ENCODE measurements around the gene CAMK2A. TPM values are rescaled to one million over a fixed set of nuclear protein-coding genes. Genes with fewer than 3 reads are reported as not detected.

The CAMK2A gene
- total RNA-seq, 2 donors from 2014 or later: not detected

GRCh38 chr5:150219861-150220260, 69.7 kb downstream of the CAMK2A start:
- no peaks in the 10 kb centered on the region for H3K36me3 Mint-ChIP-seq
- DNase-seq (ENCODE audit: low spot score in 2 of 2) (no peak), ATAC-seq (no peak)
- no peaks in the 10 kb centered on the region for H3K9me3 Mint-ChIP-seq
- no peak overlapping the region for H3K27ac Mint-ChIP-seq

DNA sequence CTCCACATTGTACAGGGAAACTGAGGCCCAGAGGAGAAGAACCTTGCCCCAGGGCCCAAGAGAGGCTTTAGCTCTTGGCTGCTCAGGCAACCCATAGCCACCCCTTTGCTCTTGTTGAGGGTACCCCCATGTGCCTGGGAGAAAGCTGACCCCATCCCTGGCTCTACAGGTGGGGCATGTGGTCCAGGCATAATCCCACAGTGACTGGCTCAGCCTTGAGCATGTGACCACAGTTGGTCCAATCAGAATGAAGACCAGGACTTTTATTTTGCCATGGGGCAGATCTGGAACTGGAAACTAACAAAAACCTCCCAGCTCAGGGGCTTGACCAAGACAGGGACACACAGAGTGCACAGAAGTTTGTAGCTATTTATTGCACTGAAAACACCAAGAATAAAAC, 70.4 kb downstream of the CAMK2A start:
- no peak for ATAC-seq
- no peak for DNase-seq (ENCODE audit: low spot score in 2 of 2)
- H3K9me3 Mint-ChIP-seq: no peaks in the 10 kb centered on the region
- no peaks in the 10 kb centered on the region for H3K36me3 Mint-ChIP-seq
- no peak overlapping the region for H3K27ac Mint-ChIP-seq

DNA sequence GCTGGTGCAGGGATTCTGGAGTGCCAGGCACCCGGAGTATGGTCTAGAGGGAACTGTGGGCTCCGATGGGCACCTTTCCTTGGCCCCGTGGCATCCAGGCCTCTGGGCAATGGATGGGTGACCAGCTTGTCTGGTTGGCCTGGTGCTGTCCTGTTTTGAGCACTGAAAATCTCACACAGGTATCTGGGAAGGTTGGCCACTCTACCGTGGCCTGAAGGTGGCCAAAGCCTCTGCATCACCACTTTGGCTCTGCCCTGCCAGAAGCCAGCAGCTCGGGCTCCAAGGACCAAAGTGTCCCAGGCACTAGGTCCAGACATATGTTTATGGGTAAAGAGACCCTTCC, 70.9 kb downstream of the CAMK2A start:
- ATAC-seq (no peak), DNase-seq (ENCODE audit: low spot score in 2 of 2) (no peak)
- no peaks in the 10 kb centered on the region for H3K36me3 Mint-ChIP-seq
- H3K27ac Mint-ChIP-seq: no peak overlapping the region
- no peaks in the 10 kb centered on the region for H3K9me3 Mint-ChIP-seq

DNA sequence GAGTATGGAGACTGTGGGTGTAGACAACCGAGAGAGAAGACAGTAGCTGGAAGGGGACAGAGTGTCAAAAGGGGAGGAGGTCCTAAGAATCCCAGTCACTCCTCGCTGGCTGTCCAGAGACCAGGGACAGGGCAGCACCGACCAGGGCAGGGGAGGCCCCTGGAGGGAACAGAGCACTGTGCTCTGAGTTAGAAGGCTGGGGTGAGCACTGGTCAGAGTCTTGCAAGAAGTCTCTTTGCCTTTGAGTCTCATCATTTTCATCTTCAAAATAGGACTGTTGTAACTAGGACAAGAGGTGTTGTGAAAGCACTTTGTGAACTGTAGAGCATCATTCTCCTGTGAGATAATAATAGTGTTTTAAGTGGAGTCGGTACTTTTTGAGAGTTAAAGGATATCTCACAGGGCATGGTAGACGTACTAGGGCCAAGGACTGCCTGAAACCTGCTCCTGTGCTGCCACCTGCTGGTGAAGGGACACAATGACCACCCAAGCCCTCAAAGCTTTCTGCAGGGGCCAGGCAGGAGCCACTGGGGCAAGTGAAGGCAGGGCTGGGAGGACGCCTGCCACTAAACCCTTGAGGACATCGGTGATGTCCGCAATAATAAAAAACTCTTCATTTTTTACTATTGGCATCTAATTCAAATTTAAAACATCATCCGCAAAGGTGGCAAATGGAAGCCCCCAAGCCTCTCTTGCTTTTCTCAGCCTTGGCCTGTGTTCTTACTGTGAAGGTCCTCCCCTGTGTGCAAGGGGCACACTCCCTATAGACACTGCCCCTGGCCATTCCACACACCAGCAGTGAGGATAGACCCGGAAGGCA, 71.5 kb downstream of the CAMK2A start:
- Mint-ChIP-seq H3K9me3 (no peaks in the 10 kb centered on the region), H3K27ac (no peak overlapping the region), H3K36me3 (no peaks in the 10 kb centered on the region)
- DNase-seq (ENCODE audit: low spot score in 2 of 2) (peak; percentile 76 to 87), ATAC-seq (peak; percentile 90 to 94)

DNA sequence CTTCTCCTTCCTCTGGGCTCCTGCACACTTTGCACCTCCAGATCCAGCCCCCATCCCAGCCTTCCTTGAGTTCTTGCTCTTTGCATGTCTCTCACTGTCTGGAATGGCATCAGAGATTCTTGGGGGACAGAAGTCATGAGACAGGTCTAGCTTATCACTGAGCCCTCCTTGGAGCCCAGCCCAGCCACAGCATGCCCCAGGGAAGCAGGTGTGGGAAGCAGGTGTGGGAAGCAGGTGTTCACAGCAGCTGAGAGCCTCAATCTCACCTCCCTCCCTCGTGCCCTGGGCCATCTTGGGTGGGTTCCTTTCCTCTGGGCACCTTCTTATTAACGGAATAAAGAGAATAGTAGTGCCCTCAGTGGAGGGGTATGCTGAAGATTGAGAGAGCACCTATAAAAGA, 72.5 kb downstream of the CAMK2A start:
- DNase-seq (ENCODE audit: low spot score in 2 of 2) (no peak), ATAC-seq (no peak)
- no peaks in the 10 kb centered on the region for H3K36me3 Mint-ChIP-seq
- H3K9me3 Mint-ChIP-seq: no peaks in the 10 kb centered on the region
- peak overlapping the region in 1 of 2 donors; percentile 16 for H3K27ac Mint-ChIP-seq

DNA sequence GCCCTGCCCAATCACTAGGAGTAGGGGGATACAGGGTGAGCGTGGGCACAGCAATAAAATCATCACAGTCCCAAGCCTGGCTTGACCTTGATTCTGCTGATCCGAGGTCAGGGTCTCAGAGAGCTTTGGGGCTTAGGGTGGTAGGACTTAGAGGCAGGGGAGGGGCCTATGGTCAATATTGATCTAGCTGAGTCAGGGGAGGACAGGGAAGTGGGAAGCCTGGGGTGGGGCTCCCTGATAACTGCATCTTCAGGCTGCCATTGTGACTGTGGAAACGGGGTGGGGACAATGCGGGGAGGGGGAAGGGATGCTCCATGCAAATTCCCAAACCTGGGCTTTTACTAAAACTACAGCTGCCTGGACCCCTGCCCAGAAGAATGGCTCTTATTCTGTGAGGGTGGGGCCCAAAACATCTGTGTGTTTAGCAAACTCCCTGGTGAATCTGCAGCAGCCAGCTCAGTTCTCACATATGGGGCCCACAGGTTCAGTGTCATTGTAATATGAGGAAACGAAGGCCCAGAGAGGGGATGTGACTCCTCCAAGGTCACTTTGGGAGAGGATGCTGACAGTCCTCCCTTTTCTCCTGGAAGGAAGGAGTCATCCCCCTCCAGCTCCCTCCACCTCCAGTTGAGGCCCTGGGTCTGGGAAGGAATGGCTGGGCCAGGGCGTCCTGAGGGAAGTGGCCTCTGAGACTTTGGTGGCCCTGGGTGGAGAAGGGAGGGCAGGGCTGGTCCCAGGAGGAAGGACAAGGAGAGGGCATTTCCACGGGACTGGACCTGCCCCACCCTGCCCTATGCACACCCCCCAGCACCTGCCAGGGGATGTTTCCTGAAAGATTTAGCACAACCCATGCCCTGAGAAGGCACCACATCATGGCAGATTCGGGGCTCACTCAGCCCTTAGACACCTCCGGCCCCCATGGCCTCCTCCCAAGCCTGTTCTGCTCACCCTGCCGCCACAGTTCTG, 73.3 kb downstream of the CAMK2A start:
- no peak overlapping the region for H3K27ac Mint-ChIP-seq
- ATAC-seq (no peak), DNase-seq (ENCODE audit: low spot score in 2 of 2) (no peak)
- H3K9me3 Mint-ChIP-seq: no peaks in the 10 kb centered on the region
- no peaks in the 10 kb centered on the region for H3K36me3 Mint-ChIP-seq

DNA sequence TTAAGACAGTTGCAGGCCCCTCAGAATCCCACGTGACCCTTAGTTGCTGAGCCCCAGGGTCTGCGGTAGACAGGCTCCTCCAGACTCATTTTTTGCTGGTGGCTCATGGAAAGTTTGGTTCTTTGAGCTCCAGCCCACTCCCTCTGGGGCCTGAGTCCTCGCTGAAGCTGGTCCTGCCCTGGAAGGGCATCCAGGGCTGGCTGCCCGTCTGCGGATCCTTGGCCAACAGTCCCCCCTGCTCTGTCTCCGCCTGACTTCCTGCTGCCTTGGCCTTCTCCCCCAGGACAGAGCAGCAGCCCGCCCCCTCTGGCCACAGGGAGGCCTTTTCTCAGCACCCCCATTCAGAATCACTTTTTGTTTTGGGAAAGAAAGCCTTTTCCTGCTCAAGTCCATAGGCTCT, 75.3 kb downstream of the CAMK2A start:
- Mint-ChIP-seq H3K9me3 (no peaks in the 10 kb centered on the region), H3K36me3 (no peaks in the 10 kb centered on the region), H3K27ac (peak overlapping the region in 1 of 2 donors; percentile 49)
- ATAC-seq (no peak), DNase-seq (ENCODE audit: low spot score in 2 of 2) (no peak)

DNA sequence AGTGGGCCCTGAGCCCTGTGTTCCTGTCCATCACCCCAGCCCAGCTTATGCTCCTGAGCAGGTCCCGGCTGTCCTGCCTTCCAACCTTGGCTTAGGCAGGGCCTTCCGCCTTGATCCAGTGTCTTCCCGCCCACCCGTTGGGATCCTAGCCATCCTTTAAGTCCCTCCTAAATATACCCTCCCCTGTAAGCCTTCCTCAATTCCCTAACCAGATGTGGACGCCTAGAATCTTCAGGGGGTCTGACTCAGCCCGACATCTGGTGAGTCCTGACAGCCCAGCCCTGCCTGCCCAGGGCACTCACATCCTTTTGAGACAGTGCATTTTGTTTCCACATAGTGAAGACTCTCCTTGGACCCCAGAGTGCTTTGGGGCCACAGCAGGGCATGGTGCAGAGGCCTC, 76.0 kb downstream of the CAMK2A start:
- peak overlapping the region in 1 of 2 donors; percentile 65 for H3K27ac Mint-ChIP-seq
- DNase-seq (ENCODE audit: low spot score in 2 of 2) (no peak), ATAC-seq (no peak)
- H3K9me3 Mint-ChIP-seq: no peaks in the 10 kb centered on the region
- no peaks in the 10 kb centered on the region for H3K36me3 Mint-ChIP-seq

- H3K27ac Mint-ChIP-seq: peak overlapping the region in 1 of 2 donors; percentile 46
- DNase-seq (ENCODE audit: low spot score in 2 of 2) (no peak), ATAC-seq (no peak)
- no peaks in the 10 kb centered on the region for H3K9me3 Mint-ChIP-seq
- no peaks in the 10 kb centered on the region for H3K36me3 Mint-ChIP-seq
Measured at GRCh38 chr5:150211156-150212030, 78.2 kb downstream of the CAMK2A start.

- Mint-ChIP-seq H3K27ac (peak overlapping the region in 1 of 2 donors; percentile 46), H3K9me3 (no peaks in the 10 kb centered on the region), H3K36me3 (no peaks in the 10 kb centered on the region)
- ATAC-seq: no peak
- DNase-seq (ENCODE audit: low spot score in 2 of 2): no peak
Measured at GRCh38 chr5:150210644-150211043, 78.9 kb downstream of the CAMK2A start.

DNA sequence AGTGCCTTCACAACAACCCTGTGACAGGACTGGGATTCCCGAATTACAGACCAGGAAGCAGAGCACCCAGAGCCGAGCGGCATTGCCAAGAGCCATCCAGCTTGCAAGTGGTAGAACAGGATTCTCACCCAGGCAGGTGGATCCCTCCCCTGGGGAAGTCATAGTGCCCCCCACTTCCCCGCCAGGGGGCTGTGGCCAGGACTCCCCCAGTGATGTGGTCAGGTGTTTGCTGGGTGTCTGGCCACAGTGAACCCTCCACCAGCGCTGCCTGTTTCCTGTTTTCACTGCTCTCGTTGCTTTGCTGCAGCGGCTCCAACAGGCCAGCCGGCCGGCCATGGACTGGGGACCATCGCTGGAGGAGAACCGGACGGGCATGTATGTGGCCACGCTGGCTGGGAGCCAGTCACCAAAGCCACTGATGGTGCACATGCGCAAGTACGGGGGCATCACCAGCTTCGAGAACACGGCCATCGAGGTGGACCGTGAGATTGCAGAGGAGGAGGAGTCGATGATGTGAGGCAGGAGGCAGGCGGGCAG, 80.4 kb downstream of the CAMK2A start:
- peak; percentile 25 to 32 for ATAC-seq
- H3K27ac Mint-ChIP-seq: no peak overlapping the region
- no peaks in the 10 kb centered on the region for H3K36me3 Mint-ChIP-seq
- no peak for DNase-seq (ENCODE audit: low spot score in 2 of 2)
- H3K9me3 Mint-ChIP-seq: no peaks in the 10 kb centered on the region

DNA sequence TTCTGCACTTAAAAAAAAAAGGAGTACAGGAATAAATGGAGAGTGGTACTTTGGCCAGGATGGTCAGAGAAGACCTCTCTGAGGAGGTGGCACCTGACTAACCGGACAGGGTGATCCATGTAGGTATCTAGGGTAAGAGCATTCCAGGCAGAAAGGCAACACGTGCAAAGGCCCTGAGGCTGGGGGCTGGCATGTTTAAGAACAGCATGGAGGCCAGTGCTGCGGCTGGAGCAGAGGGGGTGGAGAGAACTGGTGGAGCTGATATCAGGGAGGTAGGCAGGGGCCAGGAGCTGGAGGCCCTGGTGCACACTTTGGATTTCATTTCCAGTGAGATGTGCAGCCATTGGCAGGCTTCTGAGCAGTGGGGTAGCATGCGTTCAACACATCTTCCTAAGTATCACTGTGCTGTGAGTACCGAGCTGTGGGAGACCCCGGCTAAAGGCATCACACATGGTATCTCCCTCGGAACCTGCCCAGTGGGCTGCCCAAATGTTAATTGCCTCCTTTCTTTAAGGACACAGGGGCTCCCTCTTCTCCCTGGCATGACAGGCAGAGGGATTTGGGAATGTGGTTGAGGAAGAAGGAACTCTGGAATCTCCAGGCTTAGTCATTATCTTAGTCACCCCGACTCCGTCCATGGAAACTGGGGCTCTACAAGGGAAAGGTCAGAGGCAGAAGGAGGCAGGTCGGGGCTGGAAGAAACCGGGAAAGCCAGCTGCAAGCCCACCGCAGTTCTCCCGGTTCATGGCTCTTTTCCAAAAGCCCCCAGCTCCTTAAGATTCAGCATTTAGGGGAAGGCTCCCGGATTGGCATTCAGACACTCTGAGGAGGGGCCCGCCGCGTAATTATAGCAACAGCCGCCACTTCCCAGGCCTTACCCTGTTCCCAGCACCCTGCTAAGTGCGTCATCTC, 81.1 kb downstream of the CAMK2A start:
- Mint-ChIP-seq H3K36me3 (no peaks in the 10 kb centered on the region), H3K9me3 (no peaks in the 10 kb centered on the region), H3K27ac (no peak overlapping the region)
- ATAC-seq (no peak), DNase-seq (ENCODE audit: low spot score in 2 of 2) (no peak)

- Mint-ChIP-seq H3K27ac (no peak overlapping the region), H3K9me3 (no peaks in the 10 kb centered on the region), H3K36me3 (no peaks in the 10 kb centered on the region)
- DNase-seq (ENCODE audit: low spot score in 2 of 2): no peak
- no peak for ATAC-seq
Measured at GRCh38 chr5:150206779-150207115, 82.8 kb downstream of the CAMK2A start.

DNA sequence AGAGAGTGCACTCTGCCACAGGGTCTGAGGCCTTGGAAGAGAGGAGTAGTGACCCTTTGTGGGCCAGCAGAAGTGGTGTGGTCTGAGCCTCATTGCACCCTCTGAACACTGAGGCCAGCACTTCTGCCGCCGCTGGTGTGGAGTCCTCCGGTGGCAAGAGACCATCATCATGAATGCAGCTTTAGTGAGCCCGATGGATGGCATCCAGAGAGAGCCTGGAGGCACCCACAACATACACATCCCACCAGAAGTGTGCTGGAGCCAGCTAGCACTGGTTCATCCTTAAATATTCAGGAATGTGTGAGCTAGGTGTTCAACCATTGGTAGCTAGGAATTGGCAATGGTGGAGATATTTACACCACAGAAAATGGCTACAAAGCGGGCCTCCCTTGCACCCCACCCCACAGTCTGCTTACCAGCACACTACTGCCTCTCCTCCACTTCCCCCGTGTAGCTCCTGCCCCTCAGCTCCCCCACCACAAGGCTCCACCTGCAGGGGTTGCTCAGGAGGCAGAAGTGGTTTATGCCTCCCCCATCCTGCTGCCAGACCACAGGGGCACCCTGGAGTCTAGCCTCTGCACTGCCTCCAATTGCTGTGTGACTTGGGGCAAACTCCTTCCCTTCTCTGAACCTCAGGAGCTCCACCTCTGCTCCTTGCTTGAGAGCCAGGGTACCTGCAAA, 83.3 kb downstream of the CAMK2A start:
- H3K27ac Mint-ChIP-seq: no peak overlapping the region
- ATAC-seq (no peak), DNase-seq (ENCODE audit: low spot score in 2 of 2) (no peak)
- no peaks in the 10 kb centered on the region for H3K9me3 Mint-ChIP-seq
- no peaks in the 10 kb centered on the region for H3K36me3 Mint-ChIP-seq

GRCh38 chr5:150204590-150204960, 85.0 kb downstream of the CAMK2A start:
- H3K36me3 Mint-ChIP-seq: no peaks in the 10 kb centered on the region
- ATAC-seq (no peak), DNase-seq (ENCODE audit: low spot score in 2 of 2) (no peak)
- H3K9me3 Mint-ChIP-seq: no peaks in the 10 kb centered on the region
- peak overlapping the region in 1 of 2 donors; percentile 65 for H3K27ac Mint-ChIP-seq
